A549 (cell line): ENCODE results near the gene MCTP1.

ENCODE experiments used
- CEBPB ChIP-seq, 2 experiments: fragments of >200 bp in 1 of 2; sonication (Bioruptor Twin) in 1 of 2; formaldehyde crosslinking in 1 of 2; IDR thresholded peaks; 2 replicates each; pipeline ENCODE4 v1.6.1; 2012 to 2016
- CHD4 ChIP-seq: fragments of 200-600 bp; sonication (generic); IDR thresholded peaks from 2 replicates; pipeline ENCODE4 v1.6.1; 2016; ENCODE audit warnings: antibody characterized with exemption, mild to moderate bottlenecking, borderline replicate concordance
- JUN ChIP-seq, 2 experiments: fragments of >200 bp; sonication (Bioruptor Twin); formaldehyde crosslinking; IDR thresholded peaks; 2 replicates in 1 of 2; 3 replicates in 1 of 2; pipeline ENCODE4 v1.6.1; 2016 to 2017

- TF ChIP-seq JUN (IDR thresholded peaks at IDR 0.05) (no peak), CEBPB (IDR thresholded peaks at IDR 0.05) (no peak), CHD4 (no peak)
These were observed 47.3 kb upstream of the MCTP1 start for GRCh38 chr5:95332158-95332557.
